DOHH2 (cell line): ENCODE data around the gene PDIA2.

Experiments
- EZH2phosphoT487 ChIP-seq: fragments of 200-600 bp; sonication (generic); IDR thresholded peaks from 2 replicates; pipeline ENCODE4 v1.6.1; 2017; ENCODE audit warnings: borderline replicate concordance, mild to moderate bottlenecking, antibody characterized with exemption, low read length, moderate library complexity, mixed read lengths
- TF ChIP-seq, protein P1 (sequence below): fragments of 200-600 bp; sonication (generic); IDR thresholded peaks from one replicate; pipeline ENCODE4 v1.5.1; 2014; ENCODE audit warnings: antibody characterized with exemption, mild to moderate bottlenecking, low read depth, low read length; ENCODE audit not compliant: poor library complexity, severe bottlenecking

DNA sequence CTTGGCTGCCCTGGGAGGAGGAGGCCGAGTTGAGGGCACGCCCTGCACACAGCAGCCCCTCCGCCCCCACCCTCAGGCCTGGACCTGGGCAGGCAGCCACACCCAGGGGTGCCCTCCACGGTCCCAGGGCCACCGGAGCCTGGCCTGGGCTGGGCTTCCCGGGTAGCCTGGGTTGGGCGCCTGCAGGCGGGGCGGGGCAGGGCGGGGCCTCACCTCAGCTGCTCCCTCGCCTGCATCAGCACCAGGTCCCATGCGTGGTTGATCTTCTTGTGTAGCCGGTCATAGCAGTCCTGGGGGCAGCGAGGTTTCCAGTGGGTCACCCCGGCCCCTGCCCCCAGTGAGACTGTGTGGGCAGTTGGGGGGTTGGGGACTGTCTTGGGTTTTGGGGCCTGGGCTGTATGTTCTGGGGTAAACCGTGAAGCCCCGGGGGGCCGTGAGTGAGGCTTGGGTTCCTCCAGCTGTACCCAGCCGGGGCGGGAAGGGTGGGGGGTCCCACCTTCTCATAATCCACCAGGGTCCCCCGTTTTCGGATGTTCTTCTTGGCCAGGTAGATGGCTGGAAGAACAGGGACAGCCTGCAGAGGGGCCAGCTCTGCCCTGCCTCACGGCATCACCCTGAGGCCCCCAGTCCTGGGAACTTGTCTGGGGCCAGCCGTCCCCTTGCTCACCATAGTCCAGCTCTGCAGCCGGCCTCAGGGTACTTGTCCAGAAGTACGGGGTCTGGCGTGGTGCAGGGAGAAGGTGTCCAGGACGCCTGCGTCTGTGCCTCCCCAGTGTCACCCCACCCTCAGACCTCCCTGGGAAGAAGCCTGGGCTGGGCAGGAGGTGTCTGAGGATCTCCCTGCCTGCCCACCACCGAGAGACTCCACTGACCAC is 9.2 kb upstream of the PDIA2 start:
- TF ChIP-seq, protein P1, sequence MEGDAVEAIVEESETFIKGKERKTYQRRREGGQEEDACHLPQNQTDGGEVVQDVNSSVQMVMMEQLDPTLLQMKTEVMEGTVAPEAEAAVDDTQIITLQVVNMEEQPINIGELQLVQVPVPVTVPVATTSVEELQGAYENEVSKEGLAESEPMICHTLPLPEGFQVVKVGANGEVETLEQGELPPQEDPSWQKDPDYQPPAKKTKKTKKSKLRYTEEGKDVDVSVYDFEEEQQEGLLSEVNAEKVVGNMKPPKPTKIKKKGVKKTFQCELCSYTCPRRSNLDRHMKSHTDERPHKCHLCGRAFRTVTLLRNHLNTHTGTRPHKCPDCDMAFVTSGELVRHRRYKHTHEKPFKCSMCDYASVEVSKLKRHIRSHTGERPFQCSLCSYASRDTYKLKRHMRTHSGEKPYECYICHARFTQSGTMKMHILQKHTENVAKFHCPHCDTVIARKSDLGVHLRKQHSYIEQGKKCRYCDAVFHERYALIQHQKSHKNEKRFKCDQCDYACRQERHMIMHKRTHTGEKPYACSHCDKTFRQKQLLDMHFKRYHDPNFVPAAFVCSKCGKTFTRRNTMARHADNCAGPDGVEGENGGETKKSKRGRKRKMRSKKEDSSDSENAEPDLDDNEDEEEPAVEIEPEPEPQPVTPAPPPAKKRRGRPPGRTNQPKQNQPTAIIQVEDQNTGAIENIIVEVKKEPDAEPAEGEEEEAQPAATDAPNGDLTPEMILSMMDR, result no peak
- no peak for TF ChIP-seq EZH2phosphoT487
